ENCODE measurements around the gene CCDC142. TPM values are rescaled to one million over a fixed set of nuclear protein-coding genes. Genes with fewer than 3 reads are reported as not detected.

CCDC142 gene
- total and polyA plus RNA-seq, 9 of the 15 experiments (the other 6 are each of a cell fraction or from before 2014, with no cell fraction given), result 0.55 to 11.7 (median 7.2) TPM

DNA sequence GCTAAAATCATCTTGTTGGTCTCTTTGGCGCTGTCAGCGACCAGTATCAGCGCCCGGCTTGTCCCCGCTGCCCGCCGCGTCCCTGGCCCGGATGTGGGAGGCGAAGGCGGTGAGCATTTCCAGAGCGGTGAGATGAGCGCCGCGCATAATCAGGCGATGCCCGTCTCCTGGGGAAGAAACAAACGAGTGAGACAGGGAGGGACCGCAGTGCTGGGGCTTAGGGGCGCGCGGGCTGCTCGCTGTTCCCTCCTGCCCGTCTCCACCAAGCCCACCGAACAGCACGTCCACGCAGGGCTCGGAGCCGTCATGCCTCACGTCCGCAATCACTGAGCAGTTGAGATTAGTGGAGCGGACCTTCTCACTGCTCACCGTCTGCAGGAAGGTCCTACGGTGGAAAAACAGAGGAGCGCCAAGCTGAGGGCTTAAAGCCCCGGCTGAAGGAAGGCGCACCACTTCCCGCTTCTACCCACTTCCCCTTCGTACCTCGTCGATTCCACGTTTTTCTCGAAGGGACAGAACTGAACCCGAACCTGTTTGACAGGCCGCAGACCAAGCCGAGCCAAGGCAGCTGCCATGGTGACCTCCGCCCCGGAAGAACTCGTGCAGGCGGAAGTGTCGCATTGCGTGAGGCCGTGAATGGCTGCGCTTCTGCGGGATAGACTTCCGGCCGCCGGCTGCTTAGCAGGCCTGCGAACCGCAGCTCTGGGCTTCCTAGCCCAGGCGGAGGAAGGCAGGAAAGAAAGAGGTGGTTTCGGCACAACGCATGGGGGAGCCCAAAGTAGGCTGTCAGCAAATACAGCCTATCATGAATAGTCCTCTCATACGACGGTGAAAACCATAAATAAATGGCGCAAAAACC lies 10.5 kb downstream of the CCDC142 start, which contains the start of gene MRPL53 (continued):
- TF ChIP-seq STAT5A (IDR thresholded peaks at IDR 0.05; ENCODE audit: borderline replicate concordance, low read length), result no peak
- TF ChIP-seq PRMT5 (CRISPR knock-in tag; IDR thresholded peaks at IDR 0.05), result no peak
- no peak for TF ChIP-seq ZNF584 (CRISPR knock-in tag; IDR thresholded peaks at IDR 0.05; ENCODE audit: low read depth)
- peak; percentile 46; the same call in 1 of the 2 replicates for TF ChIP-seq OTX1 (CRISPR knock-in tag; IDR thresholded peaks at IDR 0.05)
- no peak for TF ChIP-seq ZSCAN29 (IDR thresholded peaks at IDR 0.05)
- no peak for TF ChIP-seq ZKSCAN3 (CRISPR knock-in tag; IDR thresholded peaks at IDR 0.05)
- TF ChIP-seq SRF (CRISPR knock-in tag; IDR thresholded peaks at IDR 0.05), result peak in 1 of 2 experiments; percentile 60; a peak in 2 of 4 replicates
- TF ChIP-seq ZNF76 (CRISPR knock-in tag; IDR thresholded peaks at IDR 0.05; ENCODE audit: borderline replicate concordance), result no peak
- TF ChIP-seq KLF16 (IDR thresholded peaks at IDR 0.05), result peak; percentile 74; the same call in 1 of the 2 replicates
- no peak for TF ChIP-seq ZNF507 (tag; conservative IDR thresholded peaks at IDR 0.05)
- TF ChIP-seq RBM25 (IDR thresholded peaks at IDR 0.05; ENCODE audit: low read depth, low read length, severe bottlenecking), result no peak
- TF ChIP-seq CTBP1 (IDR thresholded peaks at IDR 0.05; ENCODE audit: borderline replicate concordance), result peak; percentile 56
- peak; percentile 78 for TF ChIP-seq SAP30 (IDR thresholded peaks at IDR 0.05; ENCODE audit: borderline replicate concordance, insufficient read depth, low read depth, low read length, poor library complexity, severe bottlenecking)
- TF ChIP-seq CBFA2T2 (conservative IDR thresholded peaks at IDR 0.05), result no peak
- TF ChIP-seq SMARCE1 (IDR thresholded peaks at IDR 0.05), result no peak
- TF ChIP-seq NR1H2 (CRISPR knock-in tag; IDR thresholded peaks at IDR 0.05), result no peak
- TF ChIP-seq, protein P1, sequence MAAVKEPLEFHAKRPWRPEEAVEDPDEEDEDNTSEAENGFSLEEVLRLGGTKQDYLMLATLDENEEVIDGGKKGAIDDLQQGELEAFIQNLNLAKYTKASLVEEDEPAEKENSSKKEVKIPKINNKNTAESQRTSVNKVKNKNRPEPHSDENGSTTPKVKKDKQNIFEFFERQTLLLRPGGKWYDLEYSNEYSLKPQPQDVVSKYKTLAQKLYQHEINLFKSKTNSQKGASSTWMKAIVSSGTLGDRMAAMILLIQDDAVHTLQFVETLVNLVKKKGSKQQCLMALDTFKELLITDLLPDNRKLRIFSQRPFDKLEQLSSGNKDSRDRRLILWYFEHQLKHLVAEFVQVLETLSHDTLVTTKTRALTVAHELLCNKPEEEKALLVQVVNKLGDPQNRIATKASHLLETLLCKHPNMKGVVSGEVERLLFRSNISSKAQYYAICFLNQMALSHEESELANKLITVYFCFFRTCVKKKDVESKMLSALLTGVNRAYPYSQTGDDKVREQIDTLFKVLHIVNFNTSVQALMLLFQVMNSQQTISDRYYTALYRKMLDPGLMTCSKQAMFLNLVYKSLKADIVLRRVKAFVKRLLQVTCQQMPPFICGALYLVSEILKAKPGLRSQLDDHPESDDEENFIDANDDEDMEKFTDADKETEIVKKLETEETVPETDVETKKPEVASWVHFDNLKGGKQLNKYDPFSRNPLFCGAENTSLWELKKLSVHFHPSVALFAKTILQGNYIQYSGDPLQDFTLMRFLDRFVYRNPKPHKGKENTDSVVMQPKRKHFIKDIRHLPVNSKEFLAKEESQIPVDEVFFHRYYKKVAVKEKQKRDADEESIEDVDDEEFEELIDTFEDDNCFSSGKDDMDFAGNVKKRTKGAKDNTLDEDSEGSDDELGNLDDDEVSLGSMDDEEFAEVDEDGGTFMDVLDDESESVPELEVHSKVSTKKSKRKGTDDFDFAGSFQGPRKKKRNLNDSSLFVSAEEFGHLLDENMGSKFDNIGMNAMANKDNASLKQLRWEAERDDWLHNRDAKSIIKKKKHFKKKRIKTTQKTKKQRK (IDR thresholded peaks at IDR 0.05; ENCODE audit: borderline replicate concordance, low read depth, low read length), result no peak
- TF ChIP-seq KDM1A (IDR thresholded peaks at IDR 0.05), result peak; percentile 67 to 69; a peak in 3 of 4 replicates
- TF ChIP-seq FUS (optimal IDR thresholded peaks at IDR 0.05; ENCODE audit: low read depth, low read length), result no peak
- TF ChIP-seq ZNF780A (CRISPR knock-in tag; IDR thresholded peaks at IDR 0.05), result no peak
- TF ChIP-seq, protein P2, sequence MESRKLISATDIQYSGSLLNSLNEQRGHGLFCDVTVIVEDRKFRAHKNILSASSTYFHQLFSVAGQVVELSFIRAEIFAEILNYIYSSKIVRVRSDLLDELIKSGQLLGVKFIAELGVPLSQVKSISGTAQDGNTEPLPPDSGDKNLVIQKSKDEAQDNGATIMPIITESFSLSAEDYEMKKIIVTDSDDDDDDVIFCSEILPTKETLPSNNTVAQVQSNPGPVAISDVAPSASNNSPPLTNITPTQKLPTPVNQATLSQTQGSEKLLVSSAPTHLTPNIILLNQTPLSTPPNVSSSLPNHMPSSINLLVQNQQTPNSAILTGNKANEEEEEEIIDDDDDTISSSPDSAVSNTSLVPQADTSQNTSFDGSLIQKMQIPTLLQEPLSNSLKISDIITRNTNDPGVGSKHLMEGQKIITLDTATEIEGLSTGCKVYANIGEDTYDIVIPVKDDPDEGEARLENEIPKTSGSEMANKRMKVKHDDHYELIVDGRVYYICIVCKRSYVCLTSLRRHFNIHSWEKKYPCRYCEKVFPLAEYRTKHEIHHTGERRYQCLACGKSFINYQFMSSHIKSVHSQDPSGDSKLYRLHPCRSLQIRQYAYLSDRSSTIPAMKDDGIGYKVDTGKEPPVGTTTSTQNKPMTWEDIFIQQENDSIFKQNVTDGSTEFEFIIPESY (CRISPR knock-in tag; IDR thresholded peaks at IDR 0.05), result 0 out of 2 replicates have a peak, but pooled peaks have one; percentile 37
- TF ChIP-seq, protein P3, sequence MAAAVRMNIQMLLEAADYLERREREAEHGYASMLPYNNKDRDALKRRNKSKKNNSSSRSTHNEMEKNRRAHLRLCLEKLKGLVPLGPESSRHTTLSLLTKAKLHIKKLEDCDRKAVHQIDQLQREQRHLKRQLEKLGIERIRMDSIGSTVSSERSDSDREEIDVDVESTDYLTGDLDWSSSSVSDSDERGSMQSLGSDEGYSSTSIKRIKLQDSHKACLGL (CRISPR knock-in tag; IDR thresholded peaks at IDR 0.05; ENCODE audit: borderline replicate concordance, poor library complexity, severe bottlenecking), result no peak

Measured in K562 (cell line).